Caco-2 (cell line): ENCODE data around the gene KRTAP10-6. TPM values are rescaled to one million over a fixed set of nuclear protein-coding genes. Genes with fewer than 3 reads are reported as not detected.
"Not testable (repeated sequence)": the region's sequence is repeated elsewhere in the genome, so short reads cannot be mapped to it uniquely, and the experiment has no call there.

Source experiments
- BruUV-seq: library from RNA; stranded (reverse); fragments of 400-500 nt; replicated peaks from 2 replicates; lab custom pipeline; 2021; lab: Mats Ljungman, UMichigan
- CTCF ChIA-PET: fragments of 300-600 bp; sonication (Branson Sonifier 250); formaldehyde crosslinking; loops from one replicate; lab custom pipeline; 2022; ENCODE audit warnings: antibody characterized with exemption; lab: Charles Lee
- POLR2A ChIA-PET: fragments of 300-600 bp; sonication (Branson Sonifier 250); formaldehyde crosslinking; loops from one replicate; lab custom pipeline; 2022; ENCODE audit warnings: antibody characterized with exemption; lab: Charles Lee
- DNase-seq, 2 experiments: peaks; one replicate each; pipeline versions ENCODE4 v3.0.0 to v3.0.0-alpha.2; 2020 to 2022
- H3K27me3 ChIP-seq: replicated peaks from 2 replicates; pipeline ENCODE4 v1.6.0; 2011; ENCODE audit warnings: low read length; ENCODE audit not compliant: control insufficient read depth, insufficient read depth
- H3K36me3 ChIP-seq: 2 replicates; pipeline ENCODE4 v1.5.1; 2011; ENCODE audit warnings: low read length; ENCODE audit not compliant: control insufficient read depth, insufficient read depth
- H3K4me1 ChIP-seq: fragments of 250-450 bp; sonication (Bioruptor Pico); 2 replicates; pipeline ENCODE4 v1.5.1; 2020; ENCODE audit warnings: mild to moderate bottlenecking
- H3K4me3 ChIP-seq: 2 replicates; pipeline ENCODE4 v1.5.1; 2011; ENCODE audit warnings: low read depth, mild to moderate bottlenecking, control low read depth, low read length
- H3K9me3 ChIP-seq: fragments of 250-450 bp; sonication (Bioruptor Pico); 2 replicates; pipeline ENCODE4 v1.5.1; 2020; ENCODE audit warnings: mild to moderate bottlenecking, moderate library complexity
- H3K27ac Mint-ChIP-seq: one replicate; pipeline ENCODE4 v1.8.0; 2022; ENCODE audit warnings: mixed read lengths; ENCODE audit not compliant: unreplicated experiment
- H3K27me3 Mint-ChIP-seq: one replicate; pipeline ENCODE4 v1.8.0; 2022; ENCODE audit warnings: mixed read lengths; ENCODE audit not compliant: insufficient read depth, unreplicated experiment
- H3K36me3 Mint-ChIP-seq: one replicate; pipeline ENCODE4 v1.8.0; 2022; ENCODE audit warnings: mild to moderate bottlenecking, mixed read lengths; ENCODE audit not compliant: insufficient read depth, unreplicated experiment
- H3K4me1 Mint-ChIP-seq: one replicate; pipeline ENCODE4 v1.8.0; 2022; ENCODE audit warnings: low read depth, mixed read lengths; ENCODE audit not compliant: unreplicated experiment
- H3K4me3 Mint-ChIP-seq: one replicate; pipeline ENCODE4 v1.8.0; 2022; ENCODE audit warnings: mild to moderate bottlenecking, moderate library complexity, mixed read lengths; ENCODE audit not compliant: unreplicated experiment
- H3K9me3 Mint-ChIP-seq: one replicate; pipeline ENCODE4 v1.8.0; 2022; ENCODE audit warnings: mixed read lengths; ENCODE audit not compliant: unreplicated experiment
- CTCF ChIP-seq, 2 experiments: fragments of 200-600 bp in 1 of 2; IDR thresholded peaks; 1 replicate in 1 of 2; 2 replicates in 1 of 2; pipeline versions ENCODE4 v1.5.1 to v1.8.0; 2011 to 2022; ENCODE audit warnings: antibody characterized with exemption in 1 of 2, control low read depth in 1 of 2, inconsistent platforms in 1 of 2, low read depth in 1 of 2, low read length in 1 of 2, mild to moderate bottlenecking in 1 of 2, moderate library complexity in 1 of 2; ENCODE audit not compliant: insufficient read depth in 1 of 2, severe bottlenecking in 1 of 2, unreplicated experiment in 1 of 2
- intact Hi-C: fragments of 100-400 bp; cut with micrococcal nuclease; formaldehyde crosslinking; loops from one replicate; pipeline ENCODE4 v1.10.0; 2022; ENCODE audit not compliant: unreplicated experiment
- total RNA-seq: library from RNA; stranded (reverse); gene quantifications from 2 replicates; pipeline ENCODE4 v1.2.3, GENCODE V29; 2022

KRTAP10-6 gene
- total RNA-seq, 1 experiment from 2014 or later, result not detected

GRCh38 chr21:44612669-44613229 lies 20.4 kb upstream of the KRTAP10-6 start:
- intact Hi-C loops, result no loop called here
- CTCF ChIA-PET, result no interaction called here
- POLR2A ChIA-PET, result no interaction called here
- H3K36me3 ChIP-seq, result no peaks in the 10 kb centered on the region
- Mint-ChIP-seq H3K4me3 (no peak overlapping the region), H3K27me3 (peaks cover 6% of the 10 kb centered on the region), H3K9me3 (peaks cover 41% of the 10 kb centered on the region), H3K27ac (no peak overlapping the region), H3K4me1 (no peaks in the 10 kb centered on the region), H3K36me3 (no peaks in the 10 kb centered on the region)
- 0 out of 2 replicates have a peak, but pooled peaks cover 5% of the 10 kb centered on the region for H3K9me3 ChIP-seq
- H3K4me1 ChIP-seq, result no peaks in the 10 kb centered on the region
- BruUV-seq, result no TSS peak
- no peaks in the 10 kb centered on the region for H3K27me3 ChIP-seq
- TF ChIP-seq CTCF (IDR thresholded peaks at IDR 0.05; ENCODE audit: insufficient read depth in 1 of 2, low read depth in 1 of 2, low read length in 1 of 2, severe bottlenecking in 1 of 2, unreplicated experiment in 1 of 2), result no peak
- DNase-seq, result no peak
- no peak overlapping the region for H3K4me3 ChIP-seq

- CTCF ChIA-PET, result no interaction called here
- Histone ChIP-seq H3K9me3 (0 out of 2 replicates have a peak, but pooled peaks cover 5% of the 10 kb centered on the region), H3K36me3 (no peaks in the 10 kb centered on the region), H3K4me1 (no peaks in the 10 kb centered on the region), H3K4me3 (no peak within 1 kb of the TSS), H3K27me3 (no peaks in the 10 kb centered on the region)
- TF ChIP-seq CTCF (IDR thresholded peaks at IDR 0.05; ENCODE audit: insufficient read depth in 1 of 2, low read depth in 1 of 2, low read length in 1 of 2, severe bottlenecking in 1 of 2, unreplicated experiment in 1 of 2), result no peak
- H3K4me1 Mint-ChIP-seq, result no peaks in the 10 kb centered on the region
- POLR2A ChIA-PET, result no interaction called here
- no peak within 1 kb of the TSS for H3K4me3 Mint-ChIP-seq
- intact Hi-C loops, result no loop called here
- H3K27me3 Mint-ChIP-seq, result peaks cover 6% of the 10 kb centered on the region
- no peak within 1 kb of the TSS for H3K27ac Mint-ChIP-seq
- H3K9me3 Mint-ChIP-seq, result peaks cover 41% of the 10 kb centered on the region
- no peaks in the 10 kb centered on the region for H3K36me3 Mint-ChIP-seq
- no TSS peak for BruUV-seq
- DNase-seq, result no peak
These were observed 19.8 kb upstream of the KRTAP10-6 start, which contains the start of gene KRTAP10-8 for GRCh38 chr21:44612029-44612486. KRTAP10-8 (plus strand) TSS chr21:44612079; CDS start chr21:44612101, 22 bp downstream.

- Histone ChIP-seq H3K27me3 (no peaks in the 10 kb centered on the region), H3K4me3 (no peak overlapping the region), H3K36me3 (no peaks in the 10 kb centered on the region), H3K9me3 (0 out of 2 replicates have a peak, but pooled peaks cover 5% of the 10 kb centered on the region), H3K4me1 (no peaks in the 10 kb centered on the region)
- H3K9me3 Mint-ChIP-seq, result peaks cover 41% of the 10 kb centered on the region
- no peak for DNase-seq
- H3K36me3 Mint-ChIP-seq, result no peaks in the 10 kb centered on the region
- H3K4me1 Mint-ChIP-seq, result no peaks in the 10 kb centered on the region
- no TSS peak for BruUV-seq
- no peak overlapping the region for H3K4me3 Mint-ChIP-seq
- no peak for TF ChIP-seq CTCF (IDR thresholded peaks at IDR 0.05; ENCODE audit: insufficient read depth in 1 of 2, low read depth in 1 of 2, low read length in 1 of 2, severe bottlenecking in 1 of 2, unreplicated experiment in 1 of 2)
- peaks cover 6% of the 10 kb centered on the region for H3K27me3 Mint-ChIP-seq
- ChIA-PET CTCF (no interaction called here), POLR2A (no interaction called here)
- intact Hi-C loops, result no loop called here
- H3K27ac Mint-ChIP-seq, result no peak overlapping the region
These were observed 19.2 kb upstream of the KRTAP10-6 start for GRCh38 chr21:44611551-44611950.

- H3K27me3 Mint-ChIP-seq, H3K36me3 Mint-ChIP-seq, H3K27ac Mint-ChIP-seq, intact Hi-C loops, POLR2A ChIA-PET, BruUV-seq, H3K9me3 ChIP-seq, H3K27me3 ChIP-seq, H3K4me3 Mint-ChIP-seq, H3K36me3 ChIP-seq, H3K4me1 ChIP-seq, CTCF ChIA-PET, H3K4me3 ChIP-seq, DNase-seq, H3K4me1 Mint-ChIP-seq: not testable (repeated sequence)
- peaks cover 41% of the 10 kb centered on the region for H3K9me3 Mint-ChIP-seq
These were observed 18.0 kb upstream of the KRTAP10-6 start for GRCh38 chr21:44610157-44610843.
